Neutrophil (primary cell): Measurements from ENCODE around the gene ANKRD34B.
A peak's percentile ranks its signal among the peaks of the same experiment; 100 is the strongest.

Experiments used
- H3K27ac ChIP-seq: fragments of 200-600 bp; sonication (generic); 2 replicates; pipeline ENCODE4 v1.5.1; 2016; ENCODE audit warnings: mild to moderate bottlenecking, moderate library complexity
- H3K27me3 ChIP-seq: fragments of 200-600 bp; sonication (generic); 2 replicates; pipeline ENCODE4 v1.6.0; 2016; ENCODE audit warnings: mild to moderate bottlenecking
- H3K36me3 ChIP-seq: fragments of 200-600 bp; sonication (generic); 2 replicates; pipeline ENCODE4 v1.5.1; 2017
- H3K4me1 ChIP-seq, 2 experiments: fragments of 200-600 bp in 1 of 2; sonication (generic) in 1 of 2; 1 replicate in 1 of 2; 2 replicates in 1 of 2; pipeline versions ENCODE4 v1.5.1 to v1.6.1; 2013 to 2016; ENCODE audit warnings: low read depth in 1 of 2, low read length in 1 of 2, mild to moderate bottlenecking in 1 of 2, moderate library complexity in 1 of 2; ENCODE audit not compliant: control insufficient read depth in 1 of 2, insufficient read depth in 1 of 2
- H3K4me3 ChIP-seq, 2 experiments: fragments of 200-600 bp in 1 of 2; sonication (generic) in 1 of 2; 1 replicate in 1 of 2; 2 replicates in 1 of 2; pipeline ENCODE4 v1.5.1; 2013 to 2016; ENCODE audit warnings: low read depth in 1 of 2, low read length in 1 of 2, mild to moderate bottlenecking in 1 of 2, moderate library complexity in 1 of 2
- H3K9me3 ChIP-seq: fragments of 200-600 bp; sonication (generic); 2 replicates; pipeline ENCODE4 v1.5.1; 2016
- CTCF ChIP-seq: fragments of 200-600 bp; sonication (generic); IDR thresholded peaks from 2 replicates; pipeline ENCODE4 v1.5.1; 2016; ENCODE audit warnings: antibody characterized with exemption

Gene ANKRD34B

GRCh38 chr5:80569961-80570786, at the start of gene ANKRD34B:
Gene ANKRD34B (minus strand): TSS chr5:80570280. CDS start chr5:80560019, 10,261 bp downstream.
- H3K27me3 ChIP-seq = peaks cover 99% of the 10 kb centered on the region

GRCh38 chr5:80619086-80619485, 49.0 kb upstream of the ANKRD34B start:
- H3K27me3 ChIP-seq = no peaks in the 10 kb centered on the region
- H3K4me3 ChIP-seq = no peak overlapping the region
- H3K36me3 ChIP-seq = no peaks in the 10 kb centered on the region
- H3K27ac ChIP-seq = no peak overlapping the region
- TF ChIP-seq CTCF = no peak
- H3K9me3 ChIP-seq = no peaks in the 10 kb centered on the region
- H3K4me1 ChIP-seq = peaks cover 30 to 38% of the 10 kb centered on the region in 2 experiments

More at GRCh38 chr5:80569961-80570786, at the start of gene ANKRD34B:
- Histone ChIP-seq H3K27ac (peak within 1 kb of the TSS; percentile 18), H3K36me3 (peaks cover 4% of the 10 kb centered on the region), H3K4me1 (peaks cover 18 to 19% of the 10 kb centered on the region in 2 experiments), H3K4me3 (peak within 1 kb of the TSS; percentile 79 to 92), H3K9me3 (no peaks in the 10 kb centered on the region)
- TF ChIP-seq CTCF = no peak

DNA sequence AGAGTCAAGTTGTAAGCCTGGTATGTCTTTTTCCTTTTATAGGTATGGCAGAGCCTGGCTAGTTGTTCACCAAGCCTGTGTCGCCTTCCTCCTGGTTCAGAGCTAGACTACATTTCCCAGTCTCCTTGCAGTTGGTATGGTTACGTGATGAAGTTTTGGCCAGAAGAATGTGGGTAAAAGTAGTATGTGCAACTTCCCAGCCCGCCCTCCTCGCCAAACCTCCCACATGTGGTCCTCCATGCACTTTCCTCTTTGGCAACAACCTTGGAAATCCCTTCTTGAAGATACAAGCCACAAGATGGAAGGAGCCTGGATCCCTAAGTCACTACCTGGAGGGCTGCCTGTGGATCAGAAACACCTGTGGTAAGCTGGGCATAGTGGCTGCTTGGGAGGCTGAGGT, 48.4 kb upstream of the ANKRD34B start:
- H3K27me3 ChIP-seq = no peaks in the 10 kb centered on the region
- no peak overlapping the region for H3K27ac ChIP-seq
- H3K4me1 ChIP-seq = peaks cover 24 to 31% of the 10 kb centered on the region in 2 experiments
- no peak overlapping the region for H3K4me3 ChIP-seq
- no peak for TF ChIP-seq CTCF
- no peaks in the 10 kb centered on the region for H3K36me3 ChIP-seq
- no peaks in the 10 kb centered on the region for H3K9me3 ChIP-seq

DNA sequence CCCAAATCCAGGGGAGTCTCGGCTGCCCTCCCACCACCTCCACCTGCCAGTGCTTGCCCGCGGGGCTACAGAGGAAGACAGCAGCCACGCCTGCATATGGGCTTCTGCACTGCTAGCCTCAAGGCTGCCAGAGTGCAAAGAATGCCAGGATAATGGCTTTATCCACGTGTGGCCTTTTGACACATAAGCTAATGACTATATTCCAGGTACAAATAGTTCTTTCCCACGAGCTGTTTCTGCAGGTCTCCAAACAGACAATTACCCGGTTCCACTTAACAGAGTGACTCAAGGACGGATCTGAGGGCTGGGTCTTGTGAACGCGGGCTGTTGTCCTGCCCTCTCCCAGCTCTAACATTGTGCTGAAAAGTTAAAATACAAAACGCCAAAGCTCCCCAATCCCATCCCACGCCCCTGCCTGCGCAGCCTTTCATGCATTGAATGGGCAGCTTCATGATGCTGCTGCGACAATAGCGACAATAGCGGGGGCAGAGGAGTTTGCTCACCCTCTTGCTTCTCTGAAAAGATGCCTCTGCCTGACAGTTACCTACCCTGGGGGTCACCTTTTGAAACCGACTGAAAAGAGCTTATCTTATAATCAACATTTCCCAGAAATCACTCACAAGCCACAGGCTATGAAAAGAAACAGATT, 45.3 kb upstream of the ANKRD34B start:
- Histone ChIP-seq H3K4me3 (no peak overlapping the region), H3K27me3 (no peaks in the 10 kb centered on the region), H3K4me1 (peaks cover 12 to 21% of the 10 kb centered on the region in 2 experiments), H3K36me3 (no peaks in the 10 kb centered on the region), H3K9me3 (no peaks in the 10 kb centered on the region), H3K27ac (no peak overlapping the region)
- no peak for TF ChIP-seq CTCF

- no peaks in the 10 kb centered on the region for H3K36me3 ChIP-seq
- H3K4me1 ChIP-seq = peaks cover 46 to 57% of the 10 kb centered on the region in 2 experiments
- peak overlapping the region; percentile 87 for H3K27ac ChIP-seq
- no peaks in the 10 kb centered on the region for H3K27me3 ChIP-seq
- no peaks in the 10 kb centered on the region for H3K9me3 ChIP-seq
- H3K4me3 ChIP-seq = peak overlapping the region in 1 of 2 experiments; percentile 50
- TF ChIP-seq CTCF = no peak
These were observed 39.6 kb upstream of the ANKRD34B start for GRCh38 chr5:80609692-80610091.
